Rectal smooth muscle tissue (tissue), 1 donor: ENCODE measurements around the gene MYH9.
"Not testable (repeated sequence)": the region's sequence is repeated elsewhere in the genome, so short reads cannot be mapped to it uniquely, and the experiment has no call there.

ENCODE experiments used
- H3K27ac ChIP-seq: one replicate; pipeline ENCODE4 v1.7.0; 2013; ENCODE audit warnings: low read depth, low read length, inconsistent platforms
- H3K27me3 ChIP-seq: one replicate; pipeline ENCODE4 v1.7.0; 2013; ENCODE audit warnings: low read length; ENCODE audit not compliant: control insufficient read depth, insufficient read depth
- H3K36me3 ChIP-seq: one replicate; pipeline ENCODE4 v1.7.0; 2013; ENCODE audit warnings: low read length; ENCODE audit not compliant: control insufficient read depth, insufficient read depth
- H3K4me1 ChIP-seq: one replicate; pipeline ENCODE4 v1.7.0; 2013; ENCODE audit warnings: low read length; ENCODE audit not compliant: control insufficient read depth, insufficient read depth
- H3K4me3 ChIP-seq: one replicate; pipeline ENCODE4 v1.7.0; 2013; ENCODE audit warnings: low read length
- H3K9ac ChIP-seq: one replicate; pipeline ENCODE4 v1.7.0; 2013; ENCODE audit warnings: low read length

Gene MYH9

GRCh38 chr22:36298118-36298517 is 89.6 kb downstream of the MYH9 start:
- peaks cover 14% of the 10 kb centered on the region for H3K4me1 ChIP-seq
- H3K27ac ChIP-seq = peak overlapping the region; percentile 29
- no peak overlapping the region for H3K9ac ChIP-seq
- H3K36me3 ChIP-seq = peaks cover 94% of the 10 kb centered on the region
- H3K4me3 ChIP-seq = no peak overlapping the region
- H3K27me3 ChIP-seq = no peaks in the 10 kb centered on the region

GRCh38 chr22:36297568-36297967 is 90.2 kb downstream of the MYH9 start:
- Histone ChIP-seq H3K4me1 (peaks cover 10% of the 10 kb centered on the region), H3K4me3 (no peak overlapping the region), H3K27me3 (no peaks in the 10 kb centered on the region), H3K36me3 (peaks cover 94% of the 10 kb centered on the region), H3K9ac (no peak overlapping the region), H3K27ac (peak overlapping the region; percentile 29)

GRCh38 chr22:36296690-36297089 is 91.1 kb downstream of the MYH9 start:
- no peak overlapping the region for H3K4me3 ChIP-seq
- peak overlapping the region; percentile 12 for H3K27ac ChIP-seq
- peaks cover 6% of the 10 kb centered on the region for H3K4me1 ChIP-seq
- H3K9ac ChIP-seq = no peak overlapping the region
- peaks cover 97% of the 10 kb centered on the region for H3K36me3 ChIP-seq
- H3K27me3 ChIP-seq = no peaks in the 10 kb centered on the region

- H3K9ac ChIP-seq = no peak overlapping the region
- no peak overlapping the region for H3K4me3 ChIP-seq
- H3K4me1 ChIP-seq = no peaks in the 10 kb centered on the region
- no peaks in the 10 kb centered on the region for H3K27me3 ChIP-seq
- H3K27ac ChIP-seq = no peak overlapping the region
- H3K36me3 ChIP-seq = peaks cover 84% of the 10 kb centered on the region
Measured at GRCh38 chr22:36295247-36295646, 92.5 kb downstream of the MYH9 start.

GRCh38 chr22:36294801-36295200 is 93.0 kb downstream of the MYH9 start:
- Histone ChIP-seq H3K36me3 (peaks cover 81% of the 10 kb centered on the region), H3K4me3 (no peak overlapping the region), H3K4me1 (no peaks in the 10 kb centered on the region), H3K9ac (no peak overlapping the region), H3K27me3 (no peaks in the 10 kb centered on the region), H3K27ac (no peak overlapping the region)

GRCh38 chr22:36294293-36294620 is 93.5 kb downstream of the MYH9 start:
- Histone ChIP-seq H3K27me3 (no peaks in the 10 kb centered on the region), H3K27ac (no peak overlapping the region), H3K4me3 (no peak overlapping the region), H3K9ac (no peak overlapping the region), H3K36me3 (peaks cover 81% of the 10 kb centered on the region), H3K4me1 (no peaks in the 10 kb centered on the region)

GRCh38 chr22:36293606-36294292 is 94.0 kb downstream of the MYH9 start:
- Histone ChIP-seq H3K4me3 (no peak overlapping the region), H3K27ac (no peak overlapping the region), H3K9ac (no peak overlapping the region), H3K27me3 (no peaks in the 10 kb centered on the region), H3K36me3 (peaks cover 82% of the 10 kb centered on the region), H3K4me1 (no peaks in the 10 kb centered on the region)

- Histone ChIP-seq H3K4me3 (no peak overlapping the region), H3K4me1 (no peaks in the 10 kb centered on the region), H3K27ac (no peak overlapping the region), H3K27me3 (no peaks in the 10 kb centered on the region), H3K9ac (no peak overlapping the region), H3K36me3 (peaks cover 82% of the 10 kb centered on the region)
Measured at GRCh38 chr22:36292823-36293530, 94.8 kb downstream of the MYH9 start.

GRCh38 chr22:36291831-36292740 is 95.7 kb downstream of the MYH9 start:
- Histone ChIP-seq H3K36me3 (peaks cover 79% of the 10 kb centered on the region), H3K4me1 (no peaks in the 10 kb centered on the region), H3K4me3 (no peak overlapping the region), H3K9ac (no peak overlapping the region), H3K27ac (no peak overlapping the region), H3K27me3 (no peaks in the 10 kb centered on the region)

- not testable (repeated sequence) for H3K4me3 ChIP-seq, H3K27ac ChIP-seq, H3K9ac ChIP-seq, H3K4me1 ChIP-seq, H3K27me3 ChIP-seq
- H3K36me3 ChIP-seq = peaks cover 81% of the 10 kb centered on the region
Measured at GRCh38 chr22:36290391-36291075, 97.2 kb downstream of the MYH9 start.

GRCh38 chr22:36289948-36290371 is 97.8 kb downstream of the MYH9 start:
- not testable (repeated sequence) for H3K9ac ChIP-seq, H3K27me3 ChIP-seq, H3K4me3 ChIP-seq, H3K4me1 ChIP-seq
- peak overlapping the region; percentile 1 for H3K27ac ChIP-seq
- H3K36me3 ChIP-seq = peaks cover 81% of the 10 kb centered on the region

- Histone ChIP-seq H3K4me3 (no peak overlapping the region), H3K27ac (peak overlapping the region; percentile 62), H3K4me1 (peaks cover 4% of the 10 kb centered on the region), H3K36me3 (peaks cover 81% of the 10 kb centered on the region), H3K9ac (no peak overlapping the region), H3K27me3 (no peaks in the 10 kb centered on the region)
Measured at GRCh38 chr22:36289406-36289870, 98.3 kb downstream of the MYH9 start.
